ENCODE data around the gene TOPORS. TPM values are rescaled to one million over a fixed set of nuclear protein-coding genes. Genes with fewer than 3 reads are reported as not detected.

Gene TOPORS
- polyA plus RNA-seq, 1 of the 3 experiments (the other 2 are of a cell fraction), result 4.9 TPM

DNA sequence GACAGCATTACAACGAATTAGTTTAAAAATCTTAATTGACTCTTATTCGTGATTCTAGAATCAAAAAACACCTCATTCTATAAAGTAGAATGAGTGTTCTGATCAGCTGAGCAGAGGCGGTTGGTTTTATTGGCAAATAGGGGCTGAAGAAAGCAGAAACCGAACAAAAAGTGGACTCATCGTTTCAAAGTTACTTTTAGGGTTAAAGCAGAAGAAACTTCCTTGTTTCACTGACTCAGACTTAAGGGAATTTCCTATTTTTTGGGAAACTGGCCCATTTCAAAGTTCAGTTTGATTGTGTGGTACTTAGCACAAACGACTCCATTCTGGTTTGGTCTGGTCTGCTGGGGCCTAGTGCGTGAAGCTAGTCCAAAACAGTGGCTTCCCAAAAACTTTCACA, 21.4 kb upstream of the TOPORS start:
- POLR2A ChIA-PET, result interaction anchor here (0.9 kb wide), 1 partner anchor 22 kb away, joined by 3 read pairs; the partner anchor contains the start of genes SMIM27 and TOPORS
- no peak for TF ChIP-seq FOXJ3 (CRISPR knock-in tag; IDR thresholded peaks at IDR 0.05)
- no peak for TF ChIP-seq CHD2 (IDR thresholded peaks at IDR 0.05; ENCODE audit: low read length, partially characterized antibody)
- TF ChIP-seq RFX5 (IDR thresholded peaks at IDR 0.05; ENCODE audit: low read length), result no peak
- TF ChIP-seq EP300 (IDR thresholded peaks at IDR 0.05; ENCODE audit: borderline replicate concordance in 1 of 2, low read depth in 1 of 2, low read length in 1 of 2), result no peak
- no peak for TF ChIP-seq TCF12 (IDR thresholded peaks at IDR 0.05)
- no peak for TF ChIP-seq TAF1 (IDR thresholded peaks at IDR 0.05; ENCODE audit: borderline replicate concordance, low read depth, low read length)
- DNase-seq, result no peak
- Histone ChIP-seq H3K4me1 (ENCODE audit: control insufficient read depth in 1 of 2, insufficient read depth in 2 of 2, low read depth in 1 of 2, low read length in 1 of 2) (peaks cover 17 to 18% of the 10 kb centered on the region in 2 experiments; a peak in 3 of 4 replicates), H3K4me2 (peak overlapping the region; percentile 88; the same call in 1 of the 2 replicates), H3K27ac (ENCODE audit: low read depth in 2 of 2, low read length in 1 of 2) (no peak overlapping the region), H3K9me2 (no peaks in the 10 kb centered on the region), H3K27me3 (ENCODE audit: insufficient read depth) (no peaks in the 10 kb centered on the region), H3K79me2 (ENCODE audit: insufficient read depth) (peaks cover 41% of the 10 kb centered on the region), H3K36me3 (replicated peaks in 1 of 2; ENCODE audit: control insufficient read depth in 1 of 2, insufficient read depth in 2 of 2, low read length in 1 of 2) (peaks cover 3 to 5% of the 10 kb centered on the region in 2 experiments), H3K9ac (no peak overlapping the region), H3K9me3 (no peaks in the 10 kb centered on the region), H2AFZ (ENCODE audit: low read depth) (peak overlapping the region; percentile 91), H4K20me1 (ENCODE audit: insufficient read depth) (peaks cover 10% of the 10 kb centered on the region; the same call in 1 of the 2 replicates), H3F3A (replicated peaks; ENCODE audit: insufficient read depth) (peaks cover 4% of the 10 kb centered on the region), H3K4me3 (ENCODE audit: low read depth in 2 of 2, low read length in 1 of 2) (no peak overlapping the region)
- WGBS (ENCODE audit: low lambda C conversion rate), result 88% methylated on average over 7 of the region's 7 CpGs
- CTCF ChIA-PET, result interaction anchor here (0.9 to 20.6 kb wide), 10 partner anchors 8 to 451 kb away, joined by 3 to 620 read pairs (median 5); partner anchors contain the start of genes ACO1, DNAJA1 and TOPORS

DNA sequence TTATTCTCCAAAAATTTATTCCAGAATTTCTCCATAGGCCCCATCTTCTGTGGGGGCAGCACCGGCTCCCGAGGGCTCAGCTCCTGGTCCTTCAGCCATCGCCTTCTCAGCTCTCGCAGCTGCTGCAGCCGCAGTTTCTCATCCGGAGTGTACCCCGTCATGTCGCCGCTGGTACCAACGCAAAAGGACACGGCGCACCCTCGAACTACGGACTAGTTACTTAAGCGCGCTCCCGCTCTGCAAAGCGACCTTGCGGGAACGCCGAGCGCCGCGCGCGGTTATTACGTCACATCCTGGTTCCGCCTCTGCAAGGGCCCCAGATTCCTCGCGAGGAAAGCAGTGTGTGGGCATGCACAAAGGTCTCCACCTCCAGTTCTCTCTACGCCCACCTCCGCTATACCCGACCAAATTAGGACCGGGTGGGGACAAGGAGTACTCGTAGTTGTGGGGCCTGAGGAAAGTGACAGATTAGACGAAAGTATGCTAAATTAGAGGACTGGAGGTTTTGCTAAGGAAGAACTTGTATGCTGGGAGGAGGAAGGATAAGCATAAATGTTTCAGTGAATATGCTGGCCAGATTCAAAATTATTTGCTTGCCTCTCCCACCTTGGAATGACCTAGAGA, 20.6 kb upstream of the TOPORS start, which contains the start of gene NDUFB6:
NDUFB6 (minus strand) TSS at position 260 of the 624 bp plus-strand sequence; CDS start at position 161, 99 bp downstream.
- Histone ChIP-seq H3K4me2 (peak within 1 kb of the TSS; percentile 88), H3K9ac (peak within 1 kb of the TSS; percentile 75), H3K4me1 (ENCODE audit: control insufficient read depth in 1 of 2, insufficient read depth in 2 of 2, low read depth in 1 of 2, low read length in 1 of 2) (peaks cover 17 to 18% of the 10 kb centered on the region in 2 experiments; a peak in 3 of 4 replicates), H3K27ac (ENCODE audit: low read depth in 2 of 2, low read length in 1 of 2) (peak within 1 kb of the TSS; percentile 69 to 89), H3K79me2 (ENCODE audit: insufficient read depth) (peaks cover 45% of the 10 kb centered on the region), H3K4me3 (ENCODE audit: low read depth in 2 of 2, low read length in 1 of 2) (peak within 1 kb of the TSS; percentile 86 to 100), H3F3A (replicated peaks; ENCODE audit: insufficient read depth) (peaks cover 4% of the 10 kb centered on the region), H3K9me3 (no peaks in the 10 kb centered on the region), H2AFZ (ENCODE audit: low read depth) (peak within 1 kb of the TSS; percentile 91), H3K27me3 (ENCODE audit: insufficient read depth) (no peaks in the 10 kb centered on the region), H3K36me3 (replicated peaks in 1 of 2; ENCODE audit: control insufficient read depth in 1 of 2, insufficient read depth in 2 of 2, low read length in 1 of 2) (peaks cover 7 to 9% of the 10 kb centered on the region in 2 experiments), H4K20me1 (ENCODE audit: insufficient read depth) (peaks cover 10% of the 10 kb centered on the region; the same call in 1 of the 2 replicates), H3K9me2 (no peaks in the 10 kb centered on the region)
- ChIA-PET CTCF (interaction anchor here (1.2 to 20.6 kb wide), 10 partner anchors 8 to 452 kb away, joined by 3 to 620 read pairs (median 10); partner anchors contain the start of genes ACO1, DNAJA1, RIGI and SMIM27), POLR2A (interaction anchor here (0.9 kb wide), 2 partner anchors 21 to 23 kb away, joined by 3 read pairs; partner anchors contain the start of genes SMIM27 and TOPORS)
- 0% methylated on average over 15 of the region's 36 CpGs for WGBS (ENCODE audit: low lambda C conversion rate)
- peak; percentile 90 for DNase-seq
- TF ChIP-seq, protein P1, sequence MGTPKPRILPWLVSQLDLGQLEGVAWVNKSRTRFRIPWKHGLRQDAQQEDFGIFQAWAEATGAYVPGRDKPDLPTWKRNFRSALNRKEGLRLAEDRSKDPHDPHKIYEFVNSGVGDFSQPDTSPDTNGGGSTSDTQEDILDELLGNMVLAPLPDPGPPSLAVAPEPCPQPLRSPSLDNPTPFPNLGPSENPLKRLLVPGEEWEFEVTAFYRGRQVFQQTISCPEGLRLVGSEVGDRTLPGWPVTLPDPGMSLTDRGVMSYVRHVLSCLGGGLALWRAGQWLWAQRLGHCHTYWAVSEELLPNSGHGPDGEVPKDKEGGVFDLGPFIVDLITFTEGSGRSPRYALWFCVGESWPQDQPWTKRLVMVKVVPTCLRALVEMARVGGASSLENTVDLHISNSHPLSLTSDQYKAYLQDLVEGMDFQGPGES (IDR thresholded peaks at IDR 0.05; ENCODE audit: low read depth, low read length), result no peak
- TF ChIP-seq SIN3A (IDR thresholded peaks at IDR 0.05; ENCODE audit: borderline replicate concordance, low read depth, low read length) (peak; percentile 71), FOXM1 (IDR thresholded peaks at IDR 0.05; ENCODE audit: low read depth) (no peak), EP300 (IDR thresholded peaks at IDR 0.05; ENCODE audit: borderline replicate concordance in 1 of 2, low read depth in 1 of 2, low read length in 1 of 2) (0 out of 4 replicates have a peak, but pooled peaks of 1 of the 2 experiments have one; percentile 16), TCF12 (IDR thresholded peaks at IDR 0.05) (no peak), MXI1 (IDR thresholded peaks at IDR 0.05; ENCODE audit: low read depth, low read length) (peak; percentile 82), GATA2 (CRISPR knock-in tag; IDR thresholded peaks at IDR 0.05) (no peak), RCOR1 (IDR thresholded peaks at IDR 0.05; ENCODE audit: low read length) (peak; percentile 60; the same call in 1 of the 2 replicates), TAF1 (IDR thresholded peaks at IDR 0.05; ENCODE audit: borderline replicate concordance, low read depth, low read length) (peak; percentile 84; the same call in 1 of the 2 replicates), ELF1 (IDR thresholded peaks at IDR 0.05) (peak; percentile 59; the same call in 1 of the 2 replicates), EZH2phosphoT487 (IDR thresholded peaks at IDR 0.05; ENCODE audit: borderline replicate concordance, low read depth) (no peak), POLR2AphosphoS5 (IDR thresholded peaks at IDR 0.05; ENCODE audit: low read depth, low read length) (peak; percentile 95)
- TF ChIP-seq, protein P2, sequence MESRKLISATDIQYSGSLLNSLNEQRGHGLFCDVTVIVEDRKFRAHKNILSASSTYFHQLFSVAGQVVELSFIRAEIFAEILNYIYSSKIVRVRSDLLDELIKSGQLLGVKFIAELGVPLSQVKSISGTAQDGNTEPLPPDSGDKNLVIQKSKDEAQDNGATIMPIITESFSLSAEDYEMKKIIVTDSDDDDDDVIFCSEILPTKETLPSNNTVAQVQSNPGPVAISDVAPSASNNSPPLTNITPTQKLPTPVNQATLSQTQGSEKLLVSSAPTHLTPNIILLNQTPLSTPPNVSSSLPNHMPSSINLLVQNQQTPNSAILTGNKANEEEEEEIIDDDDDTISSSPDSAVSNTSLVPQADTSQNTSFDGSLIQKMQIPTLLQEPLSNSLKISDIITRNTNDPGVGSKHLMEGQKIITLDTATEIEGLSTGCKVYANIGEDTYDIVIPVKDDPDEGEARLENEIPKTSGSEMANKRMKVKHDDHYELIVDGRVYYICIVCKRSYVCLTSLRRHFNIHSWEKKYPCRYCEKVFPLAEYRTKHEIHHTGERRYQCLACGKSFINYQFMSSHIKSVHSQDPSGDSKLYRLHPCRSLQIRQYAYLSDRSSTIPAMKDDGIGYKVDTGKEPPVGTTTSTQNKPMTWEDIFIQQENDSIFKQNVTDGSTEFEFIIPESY (IDR thresholded peaks at IDR 0.05; ENCODE audit: borderline replicate concordance, low read depth), result peak; percentile 96
- TF ChIP-seq, protein P3, sequence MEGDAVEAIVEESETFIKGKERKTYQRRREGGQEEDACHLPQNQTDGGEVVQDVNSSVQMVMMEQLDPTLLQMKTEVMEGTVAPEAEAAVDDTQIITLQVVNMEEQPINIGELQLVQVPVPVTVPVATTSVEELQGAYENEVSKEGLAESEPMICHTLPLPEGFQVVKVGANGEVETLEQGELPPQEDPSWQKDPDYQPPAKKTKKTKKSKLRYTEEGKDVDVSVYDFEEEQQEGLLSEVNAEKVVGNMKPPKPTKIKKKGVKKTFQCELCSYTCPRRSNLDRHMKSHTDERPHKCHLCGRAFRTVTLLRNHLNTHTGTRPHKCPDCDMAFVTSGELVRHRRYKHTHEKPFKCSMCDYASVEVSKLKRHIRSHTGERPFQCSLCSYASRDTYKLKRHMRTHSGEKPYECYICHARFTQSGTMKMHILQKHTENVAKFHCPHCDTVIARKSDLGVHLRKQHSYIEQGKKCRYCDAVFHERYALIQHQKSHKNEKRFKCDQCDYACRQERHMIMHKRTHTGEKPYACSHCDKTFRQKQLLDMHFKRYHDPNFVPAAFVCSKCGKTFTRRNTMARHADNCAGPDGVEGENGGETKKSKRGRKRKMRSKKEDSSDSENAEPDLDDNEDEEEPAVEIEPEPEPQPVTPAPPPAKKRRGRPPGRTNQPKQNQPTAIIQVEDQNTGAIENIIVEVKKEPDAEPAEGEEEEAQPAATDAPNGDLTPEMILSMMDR (IDR thresholded peaks at IDR 0.05), result no peak
- TF ChIP-seq, protein P4, sequence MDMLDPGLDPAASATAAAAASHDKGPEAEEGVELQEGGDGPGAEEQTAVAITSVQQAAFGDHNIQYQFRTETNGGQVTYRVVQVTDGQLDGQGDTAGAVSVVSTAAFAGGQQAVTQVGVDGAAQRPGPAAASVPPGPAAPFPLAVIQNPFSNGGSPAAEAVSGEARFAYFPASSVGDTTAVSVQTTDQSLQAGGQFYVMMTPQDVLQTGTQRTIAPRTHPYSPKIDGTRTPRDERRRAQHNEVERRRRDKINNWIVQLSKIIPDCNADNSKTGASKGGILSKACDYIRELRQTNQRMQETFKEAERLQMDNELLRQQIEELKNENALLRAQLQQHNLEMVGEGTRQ (IDR thresholded peaks at IDR 0.05; ENCODE audit: borderline replicate concordance, low read depth, low read length), result no peak
- TF ChIP-seq, protein P5, sequence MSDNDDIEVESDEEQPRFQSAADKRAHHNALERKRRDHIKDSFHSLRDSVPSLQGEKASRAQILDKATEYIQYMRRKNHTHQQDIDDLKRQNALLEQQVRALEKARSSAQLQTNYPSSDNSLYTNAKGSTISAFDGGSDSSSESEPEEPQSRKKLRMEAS (IDR thresholded peaks at IDR 0.05; ENCODE audit: low read depth), result peak; percentile 94

All from SK-N-SH (cell line).